Measurements from ENCODE around the gene RASGRF1.

DNA sequence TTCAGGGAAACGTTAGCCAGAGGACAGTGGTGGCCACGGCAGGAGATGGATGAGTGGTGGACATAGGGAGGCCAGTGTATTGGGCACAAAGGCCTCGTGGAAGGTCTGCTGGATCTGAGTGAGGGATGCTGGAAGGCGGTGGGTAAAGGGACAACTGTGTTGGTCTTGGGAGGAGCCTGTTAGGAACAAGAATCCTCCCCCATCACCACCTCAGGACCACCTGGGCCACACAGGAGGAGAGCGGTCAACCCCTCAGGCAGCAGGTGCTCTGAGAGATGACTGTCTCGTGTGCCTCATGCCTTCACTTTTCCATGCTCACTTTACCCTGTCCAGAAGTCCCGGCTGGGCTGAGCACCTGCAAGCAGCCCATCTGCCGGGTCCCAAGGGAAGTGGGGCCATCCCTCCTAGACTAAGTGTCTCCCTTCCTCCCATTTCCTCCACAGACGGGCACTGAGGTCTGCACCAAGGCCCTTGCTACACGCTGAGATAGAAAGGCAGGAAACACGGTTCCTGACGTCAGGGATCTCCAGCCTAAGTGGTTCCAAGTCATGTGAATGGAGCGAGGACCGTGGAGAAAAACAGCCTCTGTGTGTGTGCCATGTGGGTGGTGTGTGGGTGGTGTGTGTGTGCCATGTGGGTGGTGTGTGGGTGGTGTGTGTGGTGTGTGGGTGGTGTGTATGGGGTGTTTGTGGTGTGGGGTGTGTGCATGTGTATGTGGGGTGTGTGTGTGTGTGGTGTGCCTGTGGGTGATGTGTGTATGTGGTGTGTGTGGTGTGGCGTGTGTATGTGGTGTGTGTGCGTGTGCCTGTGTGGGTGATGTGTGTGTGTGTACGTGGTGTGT is 97.9 kb downstream of the RASGRF1 start:
- TF ChIP-seq CTCF (IDR thresholded peaks at IDR 0.05) = no peak
- no peak for TF ChIP-seq POLR2A (IDR thresholded peaks at IDR 0.05)
